ENCODE data around the gene KSR1. TPM values are rescaled to one million over a fixed set of nuclear protein-coding genes. Genes with fewer than 3 reads are reported as not detected.
A peak's percentile ranks its signal among the peaks of the same experiment; 100 is the strongest.

The KSR1 gene
- total RNA-seq, 1 experiment from 2014 or later, result 21.7 TPM

DNA sequence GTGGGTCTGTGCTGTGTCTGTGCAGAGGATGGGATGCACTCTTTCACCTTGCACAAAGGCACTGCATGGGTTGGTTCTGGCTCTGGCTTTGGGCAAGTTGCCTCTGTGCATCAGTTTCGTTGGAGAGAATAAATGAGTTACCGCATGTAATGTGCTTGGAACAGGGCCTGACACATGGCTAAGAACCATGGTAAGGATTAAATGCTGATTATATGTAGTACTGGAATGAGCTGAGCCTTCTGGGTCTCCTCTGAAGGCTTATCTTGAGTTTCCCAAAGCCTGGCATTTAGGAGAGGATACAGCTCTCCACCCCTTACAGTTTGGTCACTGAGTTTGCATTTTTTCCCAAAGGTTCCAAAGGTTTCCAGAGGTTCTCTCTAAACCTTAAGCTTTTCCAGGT, 69.1 kb downstream of the KSR1 start:
- BruUV-seq (replicated peaks), result no TSS peak
- Histone ChIP-seq H3K27ac (ENCODE audit: low read length) (no peak overlapping the region), H3K9me3 (ENCODE audit: control insufficient read depth, insufficient read depth, low read depth, low read length) (no peaks in the 10 kb centered on the region), H3K4me1 (ENCODE audit: control insufficient read depth, insufficient read depth, low read length) (peaks cover 9% of the 10 kb centered on the region), H3K27me3 (ENCODE audit: control insufficient read depth, insufficient read depth, low read length) (no peaks in the 10 kb centered on the region), H3K4me3 (ENCODE audit: low read depth in 2 of 2, low read length in 2 of 2) (no peak overlapping the region), H3K36me3 (ENCODE audit: control insufficient read depth, insufficient read depth, low read length) (no peaks in the 10 kb centered on the region)
- DNase-seq (ENCODE audit: low read depth, low spot score), result no peak
- intact Hi-C loops (cut with micrococcal nuclease; ENCODE audit: unreplicated experiment), result no loop called here
- in situ Hi-C loops (cut with HindIII; ENCODE audit: low pct_unique_long_range_greater_than_20kb, low sequenced_read_pairs), result no loop called here
- no peak for ATAC-seq
- CTCF ChIA-PET, result no interaction called here
- TF ChIP-seq POLR2AphosphoS5 (IDR thresholded peaks at IDR 0.05; ENCODE audit: low read depth, low read length) (no peak), TCF7L2 (IDR thresholded peaks at IDR 0.05; ENCODE audit: low read depth, low read length) (no peak), SIN3A (IDR thresholded peaks at IDR 0.05; ENCODE audit: borderline replicate concordance, insufficient read depth, low read depth, low read length) (no peak)
- TF ChIP-seq, protein P1, sequence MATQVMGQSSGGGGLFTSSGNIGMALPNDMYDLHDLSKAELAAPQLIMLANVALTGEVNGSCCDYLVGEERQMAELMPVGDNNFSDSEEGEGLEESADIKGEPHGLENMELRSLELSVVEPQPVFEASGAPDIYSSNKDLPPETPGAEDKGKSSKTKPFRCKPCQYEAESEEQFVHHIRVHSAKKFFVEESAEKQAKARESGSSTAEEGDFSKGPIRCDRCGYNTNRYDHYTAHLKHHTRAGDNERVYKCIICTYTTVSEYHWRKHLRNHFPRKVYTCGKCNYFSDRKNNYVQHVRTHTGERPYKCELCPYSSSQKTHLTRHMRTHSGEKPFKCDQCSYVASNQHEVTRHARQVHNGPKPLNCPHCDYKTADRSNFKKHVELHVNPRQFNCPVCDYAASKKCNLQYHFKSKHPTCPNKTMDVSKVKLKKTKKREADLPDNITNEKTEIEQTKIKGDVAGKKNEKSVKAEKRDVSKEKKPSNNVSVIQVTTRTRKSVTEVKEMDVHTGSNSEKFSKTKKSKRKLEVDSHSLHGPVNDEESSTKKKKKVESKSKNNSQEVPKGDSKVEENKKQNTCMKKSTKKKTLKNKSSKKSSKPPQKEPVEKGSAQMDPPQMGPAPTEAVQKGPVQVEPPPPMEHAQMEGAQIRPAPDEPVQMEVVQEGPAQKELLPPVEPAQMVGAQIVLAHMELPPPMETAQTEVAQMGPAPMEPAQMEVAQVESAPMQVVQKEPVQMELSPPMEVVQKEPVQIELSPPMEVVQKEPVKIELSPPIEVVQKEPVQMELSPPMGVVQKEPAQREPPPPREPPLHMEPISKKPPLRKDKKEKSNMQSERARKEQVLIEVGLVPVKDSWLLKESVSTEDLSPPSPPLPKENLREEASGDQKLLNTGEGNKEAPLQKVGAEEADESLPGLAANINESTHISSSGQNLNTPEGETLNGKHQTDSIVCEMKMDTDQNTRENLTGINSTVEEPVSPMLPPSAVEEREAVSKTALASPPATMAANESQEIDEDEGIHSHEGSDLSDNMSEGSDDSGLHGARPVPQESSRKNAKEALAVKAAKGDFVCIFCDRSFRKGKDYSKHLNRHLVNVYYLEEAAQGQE (IDR thresholded peaks at IDR 0.05; ENCODE audit: insufficient read depth in 1 of 2, low read depth in 2 of 2, low read length in 1 of 2), result no peak
- TF ChIP-seq, protein P2, sequence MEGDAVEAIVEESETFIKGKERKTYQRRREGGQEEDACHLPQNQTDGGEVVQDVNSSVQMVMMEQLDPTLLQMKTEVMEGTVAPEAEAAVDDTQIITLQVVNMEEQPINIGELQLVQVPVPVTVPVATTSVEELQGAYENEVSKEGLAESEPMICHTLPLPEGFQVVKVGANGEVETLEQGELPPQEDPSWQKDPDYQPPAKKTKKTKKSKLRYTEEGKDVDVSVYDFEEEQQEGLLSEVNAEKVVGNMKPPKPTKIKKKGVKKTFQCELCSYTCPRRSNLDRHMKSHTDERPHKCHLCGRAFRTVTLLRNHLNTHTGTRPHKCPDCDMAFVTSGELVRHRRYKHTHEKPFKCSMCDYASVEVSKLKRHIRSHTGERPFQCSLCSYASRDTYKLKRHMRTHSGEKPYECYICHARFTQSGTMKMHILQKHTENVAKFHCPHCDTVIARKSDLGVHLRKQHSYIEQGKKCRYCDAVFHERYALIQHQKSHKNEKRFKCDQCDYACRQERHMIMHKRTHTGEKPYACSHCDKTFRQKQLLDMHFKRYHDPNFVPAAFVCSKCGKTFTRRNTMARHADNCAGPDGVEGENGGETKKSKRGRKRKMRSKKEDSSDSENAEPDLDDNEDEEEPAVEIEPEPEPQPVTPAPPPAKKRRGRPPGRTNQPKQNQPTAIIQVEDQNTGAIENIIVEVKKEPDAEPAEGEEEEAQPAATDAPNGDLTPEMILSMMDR (IDR thresholded peaks at IDR 0.05), result no peak
- POLR2A ChIA-PET, result no interaction called here

DNA sequence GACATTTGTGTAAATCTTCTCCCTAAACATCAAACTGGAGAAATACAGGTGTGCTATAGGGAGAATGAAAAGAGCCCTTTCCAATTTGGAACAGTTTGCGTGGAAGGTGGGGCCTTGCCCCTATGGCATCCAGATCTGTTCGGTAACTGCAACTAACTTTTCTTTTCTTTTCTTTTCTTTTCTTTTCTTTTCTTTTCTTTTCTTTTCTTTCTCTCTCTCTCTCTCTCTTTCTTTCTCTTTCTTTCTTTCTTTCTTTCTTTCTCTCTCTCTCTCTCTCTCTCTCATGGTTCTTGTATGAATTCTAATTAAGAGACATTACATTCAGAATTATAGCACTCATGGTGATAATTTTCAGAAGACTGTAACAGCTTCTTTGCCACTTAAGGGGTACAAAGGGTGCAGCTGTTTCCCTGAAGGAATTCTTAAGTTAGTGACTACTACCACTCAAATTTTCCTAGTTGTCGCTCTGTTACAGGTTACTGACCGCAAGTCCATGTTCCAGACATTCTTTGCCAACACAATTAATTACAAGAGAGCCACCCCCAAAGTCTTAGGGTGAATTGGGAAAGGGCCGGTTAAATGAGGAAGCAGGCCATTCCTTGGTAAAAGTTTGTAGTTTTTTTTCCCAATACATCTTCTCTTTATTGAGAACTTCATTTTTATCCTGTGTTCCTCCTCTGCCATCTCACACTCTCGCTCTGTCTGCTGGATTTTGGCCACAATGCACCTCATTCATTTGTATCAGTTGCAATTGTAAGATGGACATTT, 69.8 kb downstream of the KSR1 start:
- H3K27me3 ChIP-seq (ENCODE audit: control insufficient read depth, insufficient read depth, low read length), result no peaks in the 10 kb centered on the region
- ChIA-PET POLR2A (no interaction called here), CTCF (no interaction called here)
- intact Hi-C loops (cut with micrococcal nuclease; ENCODE audit: unreplicated experiment), result no loop called here
- DNase-seq (ENCODE audit: low read depth, low spot score), result no peak
- BruUV-seq (replicated peaks), result no TSS peak
- peak overlapping the region in 1 of 2 experiments; percentile 8; a peak in 1 of 4 replicates for H3K4me3 ChIP-seq (ENCODE audit: low read depth in 2 of 2, low read length in 2 of 2)
- H3K36me3 ChIP-seq (ENCODE audit: control insufficient read depth, insufficient read depth, low read length), result no peaks in the 10 kb centered on the region
- H3K9me3 ChIP-seq (ENCODE audit: control insufficient read depth, insufficient read depth, low read depth, low read length), result no peaks in the 10 kb centered on the region
- ATAC-seq, result no peak
- TF ChIP-seq POLR2AphosphoS5 (IDR thresholded peaks at IDR 0.05; ENCODE audit: low read depth, low read length) (no peak), TCF7L2 (IDR thresholded peaks at IDR 0.05; ENCODE audit: low read depth, low read length) (no peak), SIN3A (IDR thresholded peaks at IDR 0.05; ENCODE audit: borderline replicate concordance, insufficient read depth, low read depth, low read length) (no peak)
- TF ChIP-seq, protein P2 (IDR thresholded peaks at IDR 0.05), result no peak
- TF ChIP-seq, protein P1 (IDR thresholded peaks at IDR 0.05; ENCODE audit: insufficient read depth in 1 of 2, low read depth in 2 of 2, low read length in 1 of 2), result no peak
- H3K27ac ChIP-seq (ENCODE audit: low read length), result no peak overlapping the region
- H3K4me1 ChIP-seq (ENCODE audit: control insufficient read depth, insufficient read depth, low read length), result peaks cover 9% of the 10 kb centered on the region
- in situ Hi-C loops (cut with HindIII; ENCODE audit: low pct_unique_long_range_greater_than_20kb, low sequenced_read_pairs), result no loop called here

All from Panc1 (cell line).